Small intestine (tissue), 7 donors: ENCODE data around the gene LRRC27. TPM values are rescaled to one million over a fixed set of nuclear protein-coding genes. Genes with fewer than 3 reads are reported as not detected.
A peak's percentile ranks its signal among the peaks of the same experiment; 100 is the strongest.
"Not testable (repeated sequence)": the region's sequence is repeated elsewhere in the genome, so short reads cannot be mapped to it uniquely, and the experiment has no call there.

Experiments used
- DNase-seq, 2 donors: peaks; one replicate each; pipeline versions ENCODE4 v3.0.0 to v3.0.0-alpha.2; 2013
- FAIRE-seq: peaks from 2 replicates; lab custom pipeline; 2012; peaks lifted over from hg19 to GRCh38; lab: Jason Lieb, UNC
- H3K27ac ChIP-seq, 3 donors: one replicate each; pipeline ENCODE4 v1.5.1; 2013; ENCODE audit warnings: low read length in 2 of 3, mild to moderate bottlenecking in 2 of 3, control low read depth in 1 of 3, inconsistent platforms in 1 of 3, low read depth in 1 of 3, moderate library complexity in 1 of 3
- H3K27me3 ChIP-seq, 3 donors: one replicate each; pipeline ENCODE4 v1.6.1; 2013; ENCODE audit warnings: low read length in 3 of 3, inconsistent platforms in 1 of 3; ENCODE audit not compliant: control insufficient read depth in 3 of 3, insufficient read depth in 3 of 3
- H3K36me3 ChIP-seq, 3 donors: one replicate each; pipeline ENCODE4 v1.6.1; 2013; ENCODE audit warnings: low read length in 3 of 3, inconsistent platforms in 1 of 3, low read depth in 1 of 3, mild to moderate bottlenecking in 1 of 3, moderate library complexity in 1 of 3; ENCODE audit not compliant: control insufficient read depth in 3 of 3, insufficient read depth in 2 of 3
- H3K4me1 ChIP-seq, 3 donors: one replicate each; pipeline ENCODE4 v1.6.1; 2013; ENCODE audit warnings: low read length in 2 of 3, inconsistent platforms in 1 of 3, low read depth in 1 of 3, mild to moderate bottlenecking in 1 of 3, moderate library complexity in 1 of 3; ENCODE audit not compliant: control insufficient read depth in 3 of 3, insufficient read depth in 2 of 3
- H3K4me3 ChIP-seq, 3 donors: one replicate each; pipeline ENCODE4 v1.5.1; 2013; ENCODE audit warnings: low read length in 3 of 3, control low read depth in 1 of 3, inconsistent platforms in 1 of 3, low read depth in 1 of 3, mild to moderate bottlenecking in 1 of 3, moderate library complexity in 1 of 3
- H3K9me3 ChIP-seq, 2 donors: one replicate each; pipeline ENCODE4 v1.6.1; 2013; ENCODE audit warnings: low read depth in 1 of 2, low read length in 1 of 2; ENCODE audit not compliant: control insufficient read depth in 2 of 2, insufficient read depth in 1 of 2
- WGBS, 3 donors: extraction: QIAGEN DNeasy Blood & Tissue Kit; methylation state at CpG; one replicate each; pipeline ENCODE4 v1.1.7; 2013; 5-methylcytosine and 5-hydroxymethylcytosine counted together
- polyA plus RNA-seq, 4 donors: library from polyadenylated mRNA; stranded (reverse) in 3 of 4; unstranded in 1 of 4; fragments of 200-250 nt in 3 of 4; fragments of 120-200 nt in 1 of 4; gene quantifications; one replicate each; pipeline versions ENCODE4 v1.2.1 to v1.2.3, GENCODE V29; 2013
- donor health status: healthy with polysubstance abuse.
- donor health status: control.
- donor health status: control.
- donor health status: Bipolar disorder and iron deficiency.
- donor health status: healthy.

The LRRC27 gene
- polyA plus RNA-seq, 4 donors = 4.7 to 14.1 (median 8.8) TPM

DNA sequence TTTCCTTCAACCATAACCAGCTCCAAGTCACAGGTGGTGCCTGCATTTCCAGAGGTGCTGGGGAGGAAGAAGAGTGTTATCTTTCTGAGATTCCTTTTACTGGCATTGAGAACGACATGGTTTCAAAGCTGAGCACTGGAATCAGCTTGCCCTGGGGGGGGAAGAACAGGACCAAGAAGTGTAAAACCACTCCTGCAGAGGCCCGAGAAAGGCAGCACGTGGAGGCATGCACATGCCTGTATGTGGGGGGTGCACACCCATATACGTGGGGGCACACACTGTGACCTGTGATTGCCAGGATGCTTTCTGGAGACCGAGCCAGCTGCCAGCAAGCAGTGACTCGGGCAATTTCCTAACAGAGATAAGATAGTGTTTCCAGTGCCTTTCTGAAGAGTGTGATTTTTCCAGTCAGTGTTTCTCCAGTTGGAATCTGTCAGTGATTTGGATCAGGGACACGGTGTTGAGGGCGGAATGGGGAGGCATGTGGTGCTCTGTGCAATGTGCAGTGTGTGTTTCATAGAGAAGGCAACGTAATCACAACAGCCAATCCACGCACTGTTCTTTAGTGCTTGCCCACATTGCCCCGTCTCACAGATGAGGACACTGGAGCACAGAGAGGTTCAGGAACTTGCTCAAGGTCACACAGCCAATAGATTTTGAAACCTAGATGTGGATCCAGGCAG is 4.2 kb downstream of the LRRC27 start:
- peak overlapping the region in 1 of 3 donors; percentile 44 for H3K4me3 ChIP-seq

GRCh38 chr10:132336919-132337407 is 5.0 kb downstream of the LRRC27 start:
- Histone ChIP-seq H3K4me1 (peaks cover 0 to 14% (median 2%) of the 10 kb centered on the region in 3 donors), H3K4me3 (peak overlapping the region in 2 of 3 donors; percentile 43 to 44), H3K36me3 (peaks cover 0 to 28% (median 3%) of the 10 kb centered on the region in 3 donors), H3K27ac (peak overlapping the region; percentile 62 to 84 (median 81)), H3K27me3 (no peaks in the 10 kb centered on the region), H3K9me3 (no peaks in the 10 kb centered on the region)
- FAIRE-seq (no peak), DNase-seq (peak; percentile 31 to 59)
- 31 to 60% (median 47%) methylated on average over 19 of the region's 19 CpGs for WGBS, 3 donors

More for the DNA sequence above, 4.2 kb downstream of the LRRC27 start:
- peak overlapping the region; percentile 43 to 81 (median 62) for H3K27ac ChIP-seq
- no peaks in the 10 kb centered on the region for H3K9me3 ChIP-seq
- DNase-seq = peak; percentile 9 to 67
- H3K27me3 ChIP-seq = no peaks in the 10 kb centered on the region
- 22 to 50% (median 41%) methylated on average over 11 of the region's 11 CpGs for WGBS, 3 donors
- no peak for FAIRE-seq
- H3K4me1 ChIP-seq = peaks cover 0 to 14% (median 2%) of the 10 kb centered on the region in 3 donors
- H3K36me3 ChIP-seq = peaks cover 0 to 27% (median 3%) of the 10 kb centered on the region in 3 donors

- peaks cover 0 to 14% (median 0%) of the 10 kb centered on the region in 3 donors for H3K4me1 ChIP-seq
- 89 to 93% (median 92%) methylated on average over 7 of the region's 7 CpGs for WGBS, 3 donors
- H3K9me3 ChIP-seq, FAIRE-seq, H3K27me3 ChIP-seq, H3K27ac ChIP-seq, DNase-seq: not testable (repeated sequence)
- peak overlapping the region in 1 of 3 donors; percentile 6 for H3K4me3 ChIP-seq
- H3K36me3 ChIP-seq = peaks cover 2 to 30% (median 3%) of the 10 kb centered on the region in 3 donors
These were observed 5.9 kb downstream of the LRRC27 start for GRCh38 chr10:132337854-132338253.

DNA sequence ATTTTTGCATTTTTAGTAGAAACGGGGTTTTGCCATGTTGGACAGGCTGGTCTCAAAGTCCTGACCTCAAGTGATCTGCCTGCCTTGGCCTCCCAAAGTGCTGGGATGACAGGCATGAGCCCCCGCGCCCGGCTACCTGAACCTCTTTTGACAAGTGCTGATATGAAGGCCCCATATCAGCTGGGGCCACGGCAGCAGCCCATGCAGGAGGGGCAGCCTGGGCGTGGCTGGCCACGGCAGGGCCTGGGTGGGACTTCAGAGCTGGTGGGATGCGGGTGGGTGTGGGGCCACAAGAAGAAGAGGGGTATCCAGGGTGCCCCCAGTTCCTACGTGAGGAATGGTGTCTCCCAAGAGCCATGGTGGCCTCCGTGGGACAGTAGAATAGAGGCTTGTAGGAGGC is 6.9 kb downstream of the LRRC27 start:
- Histone ChIP-seq H3K4me3 (no peak overlapping the region), H3K27ac (no peak overlapping the region), H3K36me3 (peaks cover 2 to 33% (median 3%) of the 10 kb centered on the region in 3 donors), H3K27me3 (no peaks in the 10 kb centered on the region), H3K9me3 (peaks cover 0 to 6% of the 10 kb centered on the region in 2 donors), H3K4me1 (peaks cover 0 to 14% (median 0%) of the 10 kb centered on the region in 3 donors)
- WGBS, 3 donors = 87 to 92% (median 89%) methylated on average over 10 of the region's 10 CpGs
- DNase-seq (no peak), FAIRE-seq (no peak)

- no peak overlapping the region for H3K27ac ChIP-seq
- WGBS, 3 donors = 92 to 97% (median 94%) methylated on average over 11 of the region's 11 CpGs
- FAIRE-seq (no peak), DNase-seq (no peak)
- H3K9me3 ChIP-seq = peaks cover 0 to 6% of the 10 kb centered on the region in 2 donors
- no peak overlapping the region for H3K4me3 ChIP-seq
- no peaks in the 10 kb centered on the region for H3K27me3 ChIP-seq
- H3K4me1 ChIP-seq = peaks cover 0 to 14% (median 0%) of the 10 kb centered on the region in 3 donors
- peaks cover 2 to 31% (median 3%) of the 10 kb centered on the region in 3 donors for H3K36me3 ChIP-seq
These were observed 7.3 kb downstream of the LRRC27 start for GRCh38 chr10:132339276-132339675.

GRCh38 chr10:132341017-132341416 is 9.0 kb downstream of the LRRC27 start:
- Histone ChIP-seq H3K36me3 (peaks cover 2 to 44% (median 5%) of the 10 kb centered on the region in 3 donors), H3K27me3 (no peaks in the 10 kb centered on the region), H3K4me3 (no peak overlapping the region), H3K27ac (no peak overlapping the region), H3K9me3 (peaks cover 0 to 6% of the 10 kb centered on the region in 2 donors), H3K4me1 (peaks cover 0 to 7% (median 0%) of the 10 kb centered on the region in 3 donors)
- WGBS, 3 donors = 93 to 98% (median 94%) methylated on average over 6 of the region's 6 CpGs
- no peak for DNase-seq
- FAIRE-seq = no peak

- WGBS, 3 donors = 90 to 95% (median 94%) methylated on average over 4 of the region's 4 CpGs
- peaks cover 0 to 6% of the 10 kb centered on the region in 2 donors for H3K9me3 ChIP-seq
- no peaks in the 10 kb centered on the region for H3K27me3 ChIP-seq
- FAIRE-seq (no peak), DNase-seq (no peak)
- H3K36me3 ChIP-seq = peaks cover 2 to 46% (median 5%) of the 10 kb centered on the region in 3 donors
- no peaks in the 10 kb centered on the region for H3K4me1 ChIP-seq
- H3K27ac ChIP-seq = no peak overlapping the region
- H3K4me3 ChIP-seq = no peak overlapping the region
These were observed 9.8 kb downstream of the LRRC27 start for GRCh38 chr10:132341781-132342180.

DNA sequence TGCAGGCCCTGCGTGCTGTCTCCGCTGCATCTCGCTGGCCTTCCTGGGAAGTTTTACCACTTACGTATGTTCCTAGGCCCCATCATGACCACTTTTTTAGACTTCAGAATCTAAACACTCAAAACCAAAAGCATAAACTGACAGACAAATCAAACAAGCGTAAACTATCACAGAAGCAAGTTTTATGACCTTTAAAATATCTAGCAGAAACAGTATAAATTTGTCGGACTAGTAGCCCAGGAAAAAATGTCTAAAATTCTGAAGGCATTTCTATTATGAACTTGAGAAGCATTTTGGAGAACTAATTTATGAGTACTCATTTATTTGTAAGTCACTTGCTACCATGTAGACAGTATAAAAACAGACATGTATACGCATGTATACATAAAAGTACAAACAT is 10.6 kb downstream of the LRRC27 start:
- no peak for FAIRE-seq
- Histone ChIP-seq H3K27me3 (no peaks in the 10 kb centered on the region), H3K4me1 (no peaks in the 10 kb centered on the region), H3K4me3 (no peak overlapping the region), H3K36me3 (peaks cover 2 to 51% (median 5%) of the 10 kb centered on the region in 3 donors), H3K9me3 (peaks cover 0 to 6% of the 10 kb centered on the region in 2 donors), H3K27ac (no peak overlapping the region)
- DNase-seq = no peak
- WGBS, 3 donors = 93 to 98% (median 97%) methylated on average over 7 of the region's 7 CpGs
